GM12878 (cell line): Measurements from ENCODE around the gene EDNRB. TPM values are rescaled to one million over a fixed set of nuclear protein-coding genes. Genes with fewer than 3 reads are reported as not detected.

Experiments
- ATAC-seq: fragments of 200-7000 bp; cut with Tn5 transposase; 3 replicates; pipeline ENCODE4 v1.9.1; 2020; ENCODE audit warnings: mild to moderate bottlenecking, moderate library complexity
- BruUV-seq: library from RNA; stranded (reverse); fragments of 400-500 nt; replicated peaks from 2 replicates; lab custom pipeline; 2021; lab: Mats Ljungman, UMichigan
- CTCF ChIA-PET: fragments of 300-600 bp; sonication (Branson Sonifier 250); formaldehyde crosslinking; extraction: SDS; loops from one replicate; lab custom pipeline; 2021; ENCODE audit warnings: inconsistent platforms; lab: Yijun Ruan, JAX
- POLR2A ChIA-PET: fragments of 350-600 bp; formaldehyde crosslinking; extraction: SDS; loops from one replicate; lab custom pipeline; 2021; ENCODE audit warnings: inconsistent platforms; lab: Charles Lee
- RAD21 ChIA-PET: fragments of 300-600 bp; sonication (Branson Sonifier 250); formaldehyde crosslinking; loops from one replicate; lab custom pipeline; 2023; ENCODE audit warnings: antibody characterized with exemption; ENCODE audit not compliant: unreplicated experiment; lab: Charles Lee
- SMC1A ChIA-PET: fragments of 300-600 bp; sonication (Branson Sonifier 250); formaldehyde crosslinking; loops from one replicate; lab custom pipeline; 2023; ENCODE audit not compliant: unreplicated experiment, uncharacterized antibody; lab: Charles Lee
- DNase-seq: peaks from one replicate; pipeline ENCODE4 v3.0.0-alpha.2; 2011; ENCODE audit warnings: low read depth, low spot score
- FAIRE-seq: peaks from 3 replicates; lab custom pipeline; 2011; peaks lifted over from hg19 to GRCh38; lab: Jason Lieb, UNC
- H2AFZ ChIP-seq: 2 replicates; pipeline ENCODE4 v1.6.0; 2011; ENCODE audit warnings: low read depth, low read length, control low read depth; ENCODE audit not compliant: control insufficient read depth
- H3K27ac ChIP-seq: 2 replicates; pipeline ENCODE4 v1.5.1; 2011; ENCODE audit warnings: control low read depth; ENCODE audit not compliant: control insufficient read depth, insufficient read depth
- H3K27me3 ChIP-seq, 2 experiments: replicated peaks in 1 of 2; 2 replicates each; pipeline versions ENCODE4 v1.6.0 to v1.6.1; 2011; ENCODE audit warnings: low read length in 1 of 2; ENCODE audit not compliant: control insufficient read depth in 2 of 2, insufficient read depth in 2 of 2
- H3K36me3 ChIP-seq, 2 experiments: 2 replicates each; pipeline ENCODE4 v1.5.1; 2011; ENCODE audit warnings: low read length in 1 of 2; ENCODE audit not compliant: control insufficient read depth in 2 of 2, insufficient read depth in 2 of 2
- H3K4me1 ChIP-seq: 2 replicates; pipeline ENCODE4 v1.6.1; 2011; ENCODE audit warnings: mild to moderate bottlenecking, low read length, moderate library complexity, mixed read lengths; ENCODE audit not compliant: control insufficient read depth, insufficient read depth
- H3K4me2 ChIP-seq: 2 replicates; pipeline ENCODE4 v1.6.0; 2011; ENCODE audit warnings: control low read depth; ENCODE audit not compliant: control insufficient read depth, insufficient read depth
- H3K4me3 ChIP-seq: fragments of 200-600 bp; sonication (generic); 2 replicates; pipeline ENCODE4 v1.5.1; 2016
- H3K79me2 ChIP-seq: 2 replicates; pipeline ENCODE4 v1.6.0; 2011; ENCODE audit warnings: low read length; ENCODE audit not compliant: control insufficient read depth, insufficient read depth
- H3K9ac ChIP-seq: 2 replicates; pipeline ENCODE4 v1.8.0; 2011; ENCODE audit warnings: low read length, control low read depth, mixed read lengths; ENCODE audit not compliant: control insufficient read depth, insufficient read depth
- H3K9me3 ChIP-seq: replicated peaks from 3 replicates; pipeline ENCODE4 v1.5.1; 2011; ENCODE audit warnings: mild to moderate bottlenecking, low read length; ENCODE audit not compliant: control insufficient read depth, insufficient read depth
- H4K20me1 ChIP-seq: 2 replicates; pipeline ENCODE4 v1.6.0; 2011; ENCODE audit not compliant: control insufficient read depth, insufficient read depth
- ATF7 ChIP-seq: fragments of 450-650 bp; IDR thresholded peaks from 2 replicates; pipeline ENCODE4 v1.6.1; 2016; ENCODE audit warnings: low read depth, mild to moderate bottlenecking
- BACH1 ChIP-seq: fragments of 450-650 bp; IDR thresholded peaks from 2 replicates; pipeline ENCODE4 v1.6.1; 2017; ENCODE audit warnings: mild to moderate bottlenecking, borderline replicate concordance
- CBX3 ChIP-seq: fragments of 200-600 bp; sonication (generic); IDR thresholded peaks from 2 replicates; pipeline ENCODE4 v1.6.1; 2016; ENCODE audit warnings: low read depth, borderline replicate concordance
- IRF4 ChIP-seq: IDR thresholded peaks from 2 replicates; pipeline ENCODE4 v1.6.1; 2011; ENCODE audit warnings: low read depth, low read length
- MXI1 ChIP-seq: fragments of 150-350 bp; IDR thresholded peaks from 2 replicates; pipeline ENCODE4 v1.6.1; 2011; ENCODE audit warnings: low read depth, mild to moderate bottlenecking, inconsistent platforms, low read length, improper control_type of control experiment
- MYB ChIP-seq: fragments of 150-350 bp; IDR thresholded peaks from 2 replicates; pipeline ENCODE4 v1.6.1; 2014; ENCODE audit warnings: mild to moderate bottlenecking, low read depth, low read length, borderline replicate concordance
- NFYB ChIP-seq: IDR thresholded peaks from 2 replicates; pipeline ENCODE4 v1.6.1; 2011; ENCODE audit warnings: low read depth, mild to moderate bottlenecking, low read length, improper control_type of control experiment, moderate library complexity; ENCODE audit not compliant: insufficient read depth
- PBX3 ChIP-seq: IDR thresholded peaks from 2 replicates; pipeline ENCODE4 v1.6.1; 2011; ENCODE audit warnings: mild to moderate bottlenecking, low read depth, low read length, moderate library complexity; ENCODE audit not compliant: insufficient replicate concordance
- RFX5 ChIP-seq: IDR thresholded peaks from 2 replicates; pipeline ENCODE4 v1.6.1; 2011; ENCODE audit warnings: low read depth, low read length, improper control_type of control experiment
- SKIL ChIP-seq: fragments of 450-650 bp; IDR thresholded peaks from 2 replicates; pipeline ENCODE4 v1.6.1; 2017; ENCODE audit warnings: mild to moderate bottlenecking, low read depth, inconsistent platforms; ENCODE audit not compliant: poor library complexity, severe bottlenecking
- TAF1 ChIP-seq: IDR thresholded peaks from 2 replicates; pipeline ENCODE4 v1.6.1; 2011; ENCODE audit warnings: mild to moderate bottlenecking, low read depth, low read length, borderline replicate concordance
- TCF3 ChIP-seq: IDR thresholded peaks from 2 replicates; pipeline ENCODE4 v1.6.1; 2012; ENCODE audit warnings: low read depth, mild to moderate bottlenecking, low read length, borderline replicate concordance; ENCODE audit not compliant: insufficient read depth
- ZBTB11 ChIP-seq: fragments of 450-650 bp; formaldehyde crosslinking; IDR thresholded peaks from 2 replicates; pipeline ENCODE4 v1.5.0; 2022; ENCODE audit warnings: mild to moderate bottlenecking, missing genetic modification characterization
- ZBTB4 ChIP-seq: fragments of 450-650 bp; formaldehyde crosslinking; IDR thresholded peaks from 2 replicates; pipeline ENCODE4 v1.4.0; 2022; ENCODE audit warnings: mild to moderate bottlenecking, moderate library complexity
- ZZZ3 ChIP-seq: IDR thresholded peaks from 2 replicates; pipeline ENCODE4 v1.6.1; 2011; ENCODE audit warnings: low read depth; ENCODE audit not compliant: control insufficient read depth, insufficient read length
- in situ Hi-C: fragments of 300-500 bp; cut with MboI; formaldehyde crosslinking; loops from 9 replicates; pipeline ENCODE4 v1.14.3; 2018; ENCODE audit warnings: mixed read lengths
- intact Hi-C: fragments of 100-400 bp; cut with micrococcal nuclease; formaldehyde crosslinking; loops from one replicate; pipeline ENCODE4 v1.14.2; 2022; ENCODE audit not compliant: unreplicated experiment
- polyA plus RNA-seq, 11 experiments: library from polyadenylated mRNA; depleted of rRNA in 4 of 11; unstranded in 6 of 11; stranded (reverse) in 5 of 11; fragments of >200 nt; fragmentation: Nextera tagmentation in 4 of 11; fragmentation: Illumina TruSeq in 1 of 11; extraction: Ambion mirVana in 4 of 11; extraction: Trizol in 1 of 11; gene quantifications; 1 replicate in 1 of 11; 2 replicates in 10 of 11; pipeline versions ENCODE4 v1.2.1 to v1.2.3, GENCODE V29; 2011 to 2016; ENCODE audit warnings: inconsistent platforms in 2 of 11, missing spikeins in 2 of 11, low read depth in 1 of 11
- total RNA-seq, 4 experiments: library from RNA; depleted of rRNA in 3 of 4; stranded (reverse); fragments of >200 nt in 3 of 4; fragmentation: Illumina TruSeq in 1 of 4; extraction: Trizol in 1 of 4; gene quantifications; 2 replicates each; pipeline versions ENCODE4 v1.2.1 to v1.2.3, GENCODE V29; 2013 to 2021

The EDNRB gene
- total and polyA plus RNA-seq, 10 of the 15 experiments (the other 5 are each of a cell fraction or from before 2014, with no cell fraction given) = not detected

GRCh38 chr13:77866971-77867370 lies 51.7 kb downstream of the EDNRB start:
- ChIA-PET RAD21 (interaction anchor here (1.3 kb wide), 1 partner anchor 254 kb away, joined by 3 read pairs; no protein-coding TSS in a partner anchor), CTCF (no interaction called here), POLR2A (no interaction called here), SMC1A (interaction anchor here (1.3 to 1.4 kb wide), 2 partner anchors 10 to 83 kb away, joined by 3 read pairs; no protein-coding TSS in a partner anchor)
- FAIRE-seq (no peak), DNase-seq (no peak), ATAC-seq (no peak)
- Histone ChIP-seq H3K27ac (no peak overlapping the region), H3K79me2 (no peaks in the 10 kb centered on the region), H3K4me2 (no peak overlapping the region), H3K36me3 (no peaks in the 10 kb centered on the region), H3K4me1 (no peaks in the 10 kb centered on the region), H3K9ac (no peak overlapping the region), H3K9me3 (no peaks in the 10 kb centered on the region), H4K20me1 (no peaks in the 10 kb centered on the region), H2AFZ (no peak overlapping the region), H3K27me3 (no peaks in the 10 kb centered on the region), H3K4me3 (no peak overlapping the region)
- intact Hi-C loops = no loop called here
- no TSS peak for BruUV-seq
- in situ Hi-C loops = no loop called here
- no peak for TF ChIP-seq BACH1
- no peak for TF ChIP-seq MYB
- no peak for TF ChIP-seq ZZZ3
- no peak for TF ChIP-seq ATF7
- no peak for TF ChIP-seq SKIL
- no peak for TF ChIP-seq PBX3
- no peak for TF ChIP-seq MXI1
- no peak for TF ChIP-seq RFX5
- TF ChIP-seq IRF4 = no peak
- TF ChIP-seq ZBTB4 (CRISPR knock-in tag) = no peak
- TF ChIP-seq ZBTB11 = no peak
- TF ChIP-seq TCF3 = no peak
- no peak for TF ChIP-seq NFYB
- TF ChIP-seq CBX3 = no peak
- no peak for TF ChIP-seq TAF1
